HuH-7.5 (cell line): ENCODE measurements around the gene IGSF11.
"Not testable (repeated sequence)": the region's sequence is repeated elsewhere in the genome, so short reads cannot be mapped to it uniquely, and the experiment has no call there.

Experiments
- DNase-seq: peaks from one replicate; pipeline ENCODE4 v3.0.0; 2011; ENCODE audit warnings: low spot score

IGSF11 gene, protein sequence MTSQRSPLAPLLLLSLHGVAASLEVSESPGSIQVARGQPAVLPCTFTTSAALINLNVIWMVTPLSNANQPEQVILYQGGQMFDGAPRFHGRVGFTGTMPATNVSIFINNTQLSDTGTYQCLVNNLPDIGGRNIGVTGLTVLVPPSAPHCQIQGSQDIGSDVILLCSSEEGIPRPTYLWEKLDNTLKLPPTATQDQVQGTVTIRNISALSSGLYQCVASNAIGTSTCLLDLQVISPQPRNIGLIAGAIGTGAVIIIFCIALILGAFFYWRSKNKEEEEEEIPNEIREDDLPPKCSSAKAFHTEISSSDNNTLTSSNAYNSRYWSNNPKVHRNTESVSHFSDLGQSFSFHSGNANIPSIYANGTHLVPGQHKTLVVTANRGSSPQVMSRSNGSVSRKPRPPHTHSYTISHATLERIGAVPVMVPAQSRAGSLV

DNA sequence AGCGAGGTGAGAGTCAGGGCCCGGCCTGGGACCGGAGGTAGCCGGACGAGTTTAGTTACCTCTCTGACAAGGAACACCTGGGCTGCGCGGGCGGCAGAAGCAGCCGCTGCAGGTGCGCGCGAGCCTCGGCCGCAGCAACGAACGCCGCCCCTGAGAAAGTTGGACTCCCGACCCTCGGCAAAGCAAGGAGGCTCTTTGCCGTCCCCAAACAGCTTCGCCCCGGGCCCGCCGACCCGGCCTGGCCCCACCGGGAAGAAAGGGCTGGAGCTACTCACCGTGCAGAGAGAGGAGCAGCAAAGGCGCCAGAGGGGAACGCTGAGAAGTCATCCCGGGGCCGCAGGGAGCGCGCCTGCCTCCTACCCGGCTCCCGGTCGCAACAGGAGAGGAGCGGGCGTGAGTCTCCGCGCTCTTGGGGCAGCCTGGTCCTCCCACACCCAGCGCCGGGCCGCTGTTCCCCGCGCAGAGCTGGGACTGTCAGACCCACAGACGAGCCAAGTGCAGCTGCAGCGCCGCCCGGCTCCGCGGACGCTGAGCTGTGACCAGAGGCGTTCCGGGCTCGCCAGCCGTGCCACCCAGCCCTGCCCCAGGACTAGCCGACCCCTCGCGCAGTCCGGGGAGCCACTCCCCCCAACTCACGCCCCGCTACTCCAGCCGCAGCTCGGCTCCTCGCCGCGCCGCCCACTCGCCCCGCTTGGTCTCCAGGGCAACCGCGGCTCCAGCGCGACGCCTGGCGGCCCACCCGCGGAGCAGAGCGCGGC is at the start of gene IGSF11:
TSS of gene IGSF11 (minus strand) at position 591 of the 758 bp plus-strand sequence. CDS start at position 327, 264 bp downstream.
- peak; percentile 72 for DNase-seq

DNA sequence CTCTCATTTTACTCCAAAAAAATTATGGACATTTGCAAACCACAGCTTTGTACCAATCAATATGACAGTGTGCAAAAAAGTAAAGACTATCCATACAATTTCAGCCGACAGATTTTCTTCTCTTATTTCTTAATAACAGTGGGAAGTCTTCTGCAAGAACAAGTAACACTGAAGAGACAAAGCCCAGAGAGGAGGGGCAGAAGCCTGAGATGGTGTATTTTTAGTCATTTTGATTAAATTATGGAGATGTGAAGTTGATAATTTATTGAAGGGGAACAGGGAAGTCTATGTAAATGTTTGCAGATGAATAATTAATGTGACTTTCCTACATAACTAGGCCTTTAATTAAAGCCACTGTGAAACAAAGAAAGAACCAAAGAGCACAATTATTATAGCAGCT is 45.7 kb upstream of the IGSF11 start:
- DNase-seq, result no peak

DNA sequence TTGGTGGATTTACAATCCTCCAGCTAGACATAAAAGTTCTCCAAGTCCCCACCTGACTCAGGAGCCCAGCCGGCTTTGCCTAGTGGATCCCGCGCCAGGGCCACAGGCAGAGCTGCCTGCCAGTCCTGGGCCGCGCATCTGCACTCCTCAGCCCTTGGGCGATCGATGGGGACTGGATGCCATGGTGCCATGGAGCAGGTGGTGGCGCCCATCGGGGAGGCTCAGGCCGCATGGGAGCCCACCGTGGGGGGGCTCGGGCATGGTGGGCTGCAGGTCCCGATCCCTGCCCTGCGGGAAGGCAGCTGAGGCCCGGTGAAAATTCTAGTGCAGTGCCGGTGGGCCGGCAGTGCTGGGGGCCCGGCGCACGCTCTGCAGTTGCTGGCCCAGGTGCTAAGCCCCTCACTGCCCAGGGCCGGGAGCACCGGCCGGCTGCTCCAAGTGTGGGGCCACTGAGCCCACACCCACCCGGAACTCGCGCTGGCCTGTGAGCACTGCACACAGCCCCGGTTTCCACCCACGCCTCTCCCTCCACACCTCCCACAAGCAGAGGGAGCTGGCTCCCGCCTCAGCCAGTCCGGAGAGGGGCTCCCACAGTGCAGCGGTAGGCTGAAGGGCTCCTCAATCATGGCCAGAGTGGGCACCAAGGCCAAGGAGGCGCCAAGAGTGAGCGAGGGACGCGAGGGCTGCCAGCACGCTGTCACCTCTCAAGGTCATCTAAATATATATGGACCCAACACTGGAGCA is 38.8 kb upstream of the IGSF11 start:
- no peak for DNase-seq

DNA sequence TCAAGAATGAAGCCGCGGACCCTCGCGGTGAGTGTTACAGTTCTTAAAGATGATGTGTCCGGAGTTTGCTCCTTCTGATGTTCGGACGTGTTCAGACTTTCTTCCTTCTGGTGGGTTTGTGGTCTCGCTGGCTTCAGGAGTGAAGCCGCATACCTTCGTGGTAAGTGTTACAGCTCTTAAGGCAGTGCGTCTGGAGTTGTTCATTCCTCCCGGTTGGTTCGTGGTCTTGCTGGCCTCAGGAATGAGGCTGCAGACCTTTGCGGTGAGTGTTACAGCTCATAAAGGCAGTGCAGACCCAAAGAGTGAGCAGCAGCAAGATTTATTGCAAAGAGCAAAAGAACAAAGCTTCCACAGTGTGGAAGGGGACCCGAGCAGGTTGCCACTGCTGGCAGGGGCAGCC is 37.8 kb upstream of the IGSF11 start:
- DNase-seq, result not testable (repeated sequence)

DNA sequence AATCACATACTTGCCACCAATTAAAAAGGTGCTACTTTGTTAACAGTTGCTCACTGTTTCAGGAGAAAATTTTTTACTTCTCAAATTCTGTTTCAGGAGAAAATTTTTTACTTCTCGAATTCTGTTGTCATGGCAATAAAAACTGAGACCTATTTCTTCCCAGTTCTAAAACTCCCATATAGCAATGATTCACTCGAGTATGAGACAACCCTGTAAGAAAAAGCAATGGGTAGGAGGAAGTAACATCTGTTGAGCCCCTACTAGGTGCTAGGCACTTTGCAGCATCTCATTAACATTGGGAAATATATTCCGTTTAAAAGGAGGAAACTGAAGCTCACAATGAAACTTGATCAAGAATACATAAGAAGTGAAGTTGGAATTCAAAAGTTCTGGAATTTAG is 35.1 kb upstream of the IGSF11 start:
- no peak for DNase-seq

DNA sequence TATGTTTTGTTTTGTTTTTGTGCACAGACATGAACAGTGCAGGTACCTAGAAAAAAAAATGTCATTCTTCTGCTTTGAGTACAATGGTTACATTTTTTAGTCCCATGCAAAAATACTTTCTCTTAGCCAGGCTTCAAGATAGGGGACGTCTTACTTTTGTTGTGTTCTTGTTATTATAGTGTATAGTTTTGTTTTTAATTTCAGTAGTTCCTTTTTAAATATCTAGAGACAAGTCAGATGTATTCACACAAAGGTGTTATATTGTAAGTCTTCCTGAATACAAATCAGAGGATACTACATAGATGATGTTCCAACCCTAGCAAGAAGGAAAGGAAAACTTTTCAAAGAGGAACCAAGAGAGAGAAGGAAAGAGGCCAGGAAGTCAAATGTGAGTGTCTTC is 28.8 kb upstream of the IGSF11 start:
- DNase-seq, result no peak

DNA sequence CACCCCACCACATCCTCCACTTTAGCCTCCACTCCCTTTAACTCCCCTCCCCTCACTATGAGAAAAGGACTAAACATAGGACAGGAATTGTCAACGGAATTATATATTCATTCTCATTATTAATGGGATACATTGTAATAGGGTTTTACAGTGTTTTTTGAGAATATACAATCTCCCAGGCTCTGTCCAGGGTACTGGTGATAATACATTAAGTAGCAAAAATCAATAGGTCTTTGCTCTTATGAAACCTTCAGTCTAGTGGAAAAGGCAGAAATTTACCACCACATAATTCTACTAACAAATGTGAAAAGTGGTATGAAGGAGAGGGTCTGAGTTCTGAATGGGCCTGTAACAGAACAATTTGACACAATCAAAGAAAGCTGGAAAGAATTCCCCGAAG is 28.2 kb upstream of the IGSF11 start:
- no peak for DNase-seq

DNA sequence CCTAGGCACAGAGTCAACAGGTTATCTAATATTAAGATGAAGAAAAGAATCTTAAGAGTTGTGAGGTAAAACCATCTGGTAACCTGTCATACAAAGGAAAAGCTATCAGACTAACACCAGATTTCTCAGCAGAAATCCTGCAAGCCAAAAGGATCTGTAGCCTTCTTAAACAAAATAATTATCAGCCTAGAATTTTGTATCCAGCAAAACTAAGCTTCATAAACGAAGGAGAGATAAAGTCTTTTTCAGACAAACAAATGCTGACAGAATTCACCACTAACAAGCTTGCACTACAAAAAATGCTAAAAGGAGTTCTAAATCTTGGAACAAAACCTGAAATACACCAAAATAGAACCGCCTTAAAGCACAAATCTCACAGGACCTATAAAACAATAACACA is 9.9 kb upstream of the IGSF11 start:
- no peak for DNase-seq

DNA sequence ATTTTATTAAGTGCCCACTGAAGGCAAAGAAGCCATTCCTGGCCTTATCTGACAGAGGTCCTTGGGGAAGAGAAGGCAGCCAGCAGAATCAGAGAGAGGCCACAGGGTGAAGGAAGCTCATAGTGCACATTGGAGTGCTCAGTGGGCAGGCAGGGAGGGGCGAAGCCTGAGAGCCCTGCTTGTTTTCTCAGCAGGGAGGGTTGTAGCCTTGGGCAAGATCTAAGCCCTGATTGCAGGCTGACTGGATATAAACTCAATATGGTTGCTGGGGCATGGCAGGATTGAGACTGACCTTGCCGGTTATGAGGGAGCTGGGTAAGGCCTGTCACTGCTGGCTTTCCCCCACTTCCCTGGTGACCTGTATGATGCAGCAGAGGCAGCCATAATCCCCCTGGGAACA is 7.5 kb upstream of the IGSF11 start:
- DNase-seq, result no peak

DNA sequence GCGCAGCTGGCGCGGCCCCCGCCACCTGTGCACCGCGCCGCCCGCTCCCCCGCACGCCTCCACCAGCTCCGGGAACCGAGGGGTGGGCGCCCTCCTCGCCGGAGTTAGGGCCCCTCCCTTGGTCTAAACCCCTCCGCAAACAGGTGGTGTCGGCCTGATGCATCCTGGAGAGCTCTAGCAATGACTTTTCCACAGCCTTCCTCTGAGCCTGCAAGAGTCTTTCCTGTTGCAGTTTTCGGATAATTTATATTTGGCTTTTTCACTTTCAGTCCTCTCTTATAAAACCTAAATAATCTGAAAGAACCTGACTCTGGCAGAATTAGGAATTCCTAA is 334 bp upstream of the IGSF11 start:
- DNase-seq, result no peak

DNA sequence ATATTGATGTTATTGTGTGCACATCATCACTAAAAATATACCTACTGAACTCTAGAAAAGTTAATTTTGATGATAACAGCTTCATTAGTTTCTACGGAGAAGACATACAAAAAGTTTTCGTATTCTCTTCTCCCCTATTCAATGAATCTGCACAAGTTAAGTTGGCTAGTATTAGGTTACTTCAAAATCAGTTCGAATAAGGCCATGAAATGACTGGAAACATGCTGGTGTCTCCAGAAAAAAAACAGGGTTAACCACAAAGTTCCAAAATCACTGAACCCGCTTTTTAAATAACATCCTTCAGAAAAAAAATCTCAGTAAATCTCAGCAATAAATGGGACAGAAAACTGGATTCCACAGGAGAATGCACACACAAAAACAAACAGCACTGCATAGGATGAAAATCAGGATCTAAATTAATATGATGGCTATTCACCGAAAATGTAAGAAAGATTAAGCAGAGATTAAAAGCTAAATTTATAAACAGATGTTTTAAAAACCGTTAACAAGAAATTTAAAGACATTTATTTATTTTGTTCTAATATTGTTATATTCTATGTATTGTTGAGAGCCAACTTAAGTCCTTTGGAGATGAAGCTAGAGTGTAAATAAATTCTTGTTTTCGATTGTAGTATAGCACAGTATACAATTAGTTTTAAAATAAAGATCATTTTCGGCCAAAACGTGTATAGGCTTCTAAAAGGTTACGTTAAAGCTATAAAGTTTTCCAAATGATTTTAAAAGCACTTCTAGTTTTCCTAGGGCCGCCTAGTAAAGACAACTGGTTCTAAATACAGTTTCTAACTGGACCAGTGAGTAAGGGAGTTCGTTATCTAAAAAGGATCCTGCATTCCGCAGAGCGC is 1.0 kb downstream of the IGSF11 start:
- DNase-seq, result no peak

DNA sequence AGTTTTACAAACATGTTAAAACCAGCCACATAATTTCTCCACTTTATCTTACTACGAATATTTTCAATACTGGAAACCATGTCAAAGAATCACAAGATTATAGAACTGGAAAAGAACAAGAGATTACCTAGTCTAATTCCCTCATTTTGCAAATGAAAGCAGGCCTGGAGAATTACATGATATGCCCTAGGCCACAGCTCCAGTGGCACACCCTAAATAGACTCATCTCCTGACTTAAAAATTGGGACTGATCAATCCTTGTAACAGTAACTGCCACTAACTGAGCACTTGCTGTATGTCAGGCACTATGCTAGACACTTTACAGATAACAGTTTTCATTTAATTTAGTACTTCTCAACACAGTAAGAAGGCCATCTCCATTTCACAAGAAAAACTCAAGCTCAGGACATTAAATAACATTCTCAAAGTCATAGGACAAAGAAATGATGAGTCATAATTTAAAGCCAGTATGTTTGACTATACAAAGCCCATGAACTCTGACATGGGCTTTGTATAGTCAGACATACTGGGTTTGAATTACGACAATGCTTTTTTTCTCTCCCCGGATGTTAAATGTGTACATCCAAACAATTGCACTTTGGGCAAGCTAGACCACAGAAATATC is 9.4 kb downstream of the IGSF11 start:
- DNase-seq, result no peak

DNA sequence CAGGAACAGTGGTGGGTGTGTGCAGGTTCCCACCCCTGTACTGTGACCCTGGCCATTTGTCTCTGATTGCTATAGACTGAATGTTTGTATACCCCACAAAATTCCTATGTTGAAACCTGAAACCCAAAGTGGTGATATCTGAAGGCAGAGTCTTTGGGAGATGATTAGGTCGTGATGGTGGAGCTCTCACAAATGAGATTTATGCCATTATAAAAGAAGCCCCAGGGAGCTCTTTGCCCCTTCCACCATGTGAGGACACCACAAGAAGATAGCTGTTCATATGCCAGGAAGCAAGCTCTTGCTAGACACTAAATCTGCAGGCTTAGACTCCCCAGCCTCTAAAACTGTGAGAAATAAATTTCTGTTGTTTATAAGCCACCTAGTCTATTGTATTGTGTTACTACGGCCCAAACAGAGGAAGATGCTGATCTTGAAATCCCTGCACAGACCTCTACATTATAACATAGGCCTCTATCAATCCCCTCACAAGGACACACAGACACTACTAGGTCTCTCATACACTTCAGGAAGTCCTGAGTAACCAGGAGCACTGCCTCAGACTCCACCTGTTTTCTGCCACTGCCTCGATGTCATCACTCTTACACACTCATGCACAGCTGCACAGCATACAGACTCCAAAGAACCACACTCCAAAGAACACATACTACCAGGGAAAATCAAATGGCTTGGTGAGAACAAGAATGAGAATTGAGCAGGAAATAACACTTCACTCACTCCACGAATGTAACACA is 14.7 kb downstream of the IGSF11 start:
- DNase-seq, result no peak

DNA sequence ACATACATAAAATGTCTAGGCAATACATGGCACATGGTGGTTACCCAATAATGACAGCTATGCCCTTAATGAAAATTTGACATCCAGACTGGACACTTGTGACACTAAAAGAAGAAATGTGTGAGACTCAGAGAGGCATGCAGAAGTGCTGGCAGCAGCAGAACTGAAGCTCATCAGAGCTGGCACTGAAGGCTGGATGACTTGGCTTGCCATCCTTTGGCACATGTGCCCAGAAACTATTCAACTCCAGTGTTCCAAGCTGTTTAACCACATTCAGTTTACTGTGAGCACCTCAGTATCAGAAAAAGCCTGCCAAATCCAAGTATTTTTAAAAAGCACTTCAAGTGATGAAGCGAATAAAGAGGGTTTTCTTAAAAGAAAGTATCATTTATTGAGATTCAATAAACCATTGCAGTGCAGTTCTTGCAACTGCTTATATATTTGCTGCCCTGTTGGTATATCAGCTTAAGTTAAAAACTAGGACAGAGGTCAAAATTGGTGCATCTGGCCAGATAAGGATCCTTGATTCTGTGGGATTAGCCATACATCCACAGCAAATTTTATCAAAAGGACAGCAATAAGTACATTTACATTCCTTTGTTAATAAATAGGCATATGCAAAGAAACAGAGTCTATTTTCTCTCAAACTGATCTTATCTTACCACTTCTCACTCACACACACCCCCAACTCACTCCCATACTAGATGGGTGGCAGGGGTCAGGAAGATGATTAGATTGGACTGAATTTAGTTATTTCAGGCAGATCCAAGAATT is 15.8 kb downstream of the IGSF11 start:
- DNase-seq, result no peak

DNA sequence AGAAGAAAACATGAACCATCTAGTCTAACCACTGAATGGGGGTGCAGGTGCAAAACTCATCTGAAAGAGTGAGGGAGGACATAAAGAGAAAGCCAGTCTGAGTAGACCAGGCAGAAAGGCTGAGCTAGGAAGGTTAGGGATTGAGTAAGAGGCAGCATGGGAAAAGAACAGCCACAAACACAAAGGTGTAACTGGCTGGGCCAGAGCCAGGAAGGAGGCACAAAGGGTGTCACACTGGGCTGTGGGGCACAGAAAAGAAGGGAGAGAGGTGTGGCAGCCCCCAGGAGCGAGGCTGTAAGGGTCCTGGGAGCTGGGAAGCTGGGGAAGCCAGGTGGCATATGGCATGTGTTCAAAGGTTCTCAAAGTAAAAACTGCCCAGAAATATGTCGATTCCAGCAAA is 18.7 kb downstream of the IGSF11 start:
- no peak for DNase-seq

DNA sequence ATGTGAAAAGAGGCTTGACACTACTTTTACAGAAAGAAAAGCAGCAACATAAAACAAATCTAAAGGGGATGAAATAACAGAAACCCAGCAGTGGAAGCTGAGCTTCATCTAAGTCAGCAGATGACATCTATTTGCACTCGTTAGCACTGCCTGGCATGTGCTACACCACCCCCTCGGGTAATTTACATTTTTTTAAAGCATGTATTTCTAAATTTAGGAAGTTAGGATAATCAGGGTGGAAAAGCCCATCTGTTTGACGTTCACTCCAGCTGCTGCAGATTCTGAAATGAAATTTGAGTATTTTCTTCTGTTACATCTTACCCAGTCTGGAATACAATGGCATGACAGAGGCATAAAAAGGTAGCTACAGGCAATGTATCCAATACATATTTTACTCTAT is 20.7 kb downstream of the IGSF11 start:
- no peak for DNase-seq

DNA sequence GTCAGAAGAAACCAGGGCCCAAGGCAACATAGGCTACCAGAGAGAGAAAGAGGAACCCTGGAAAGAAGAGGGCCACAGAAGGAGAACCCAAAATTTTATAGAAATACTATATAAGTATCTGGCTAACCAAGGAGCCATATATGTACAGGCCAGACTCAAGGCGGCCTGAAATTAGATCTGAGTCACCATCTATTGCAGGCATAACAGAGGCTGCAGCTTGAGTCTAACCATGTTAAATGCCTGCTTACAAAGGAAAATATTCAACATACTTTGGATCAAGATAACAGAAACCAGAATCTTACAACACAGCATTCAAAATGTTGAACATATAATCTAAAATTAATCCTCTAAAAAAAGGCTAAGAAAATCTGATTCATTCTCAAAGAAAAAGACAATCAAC is 23.1 kb downstream of the IGSF11 start:
- no peak for DNase-seq

DNA sequence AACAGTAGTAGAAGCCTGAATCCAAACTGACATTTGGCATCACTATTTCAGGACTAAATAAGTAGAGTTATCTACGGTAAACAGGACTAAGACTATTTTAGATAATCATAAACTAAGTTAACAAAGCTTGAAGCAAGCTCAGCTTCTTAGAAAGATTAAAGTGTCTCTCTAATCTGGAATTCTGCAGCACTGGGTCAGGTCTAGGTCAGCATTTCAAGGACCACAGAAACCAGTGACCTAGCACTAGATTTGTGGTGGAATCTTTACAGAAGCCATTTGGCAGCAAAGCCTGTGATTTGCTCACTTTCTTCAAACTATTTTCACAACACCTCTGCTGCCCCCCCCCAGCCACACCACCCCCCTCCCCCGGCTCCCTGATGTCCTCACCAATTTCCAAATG is 37.5 kb downstream of the IGSF11 start:
- DNase-seq, result no peak

DNA sequence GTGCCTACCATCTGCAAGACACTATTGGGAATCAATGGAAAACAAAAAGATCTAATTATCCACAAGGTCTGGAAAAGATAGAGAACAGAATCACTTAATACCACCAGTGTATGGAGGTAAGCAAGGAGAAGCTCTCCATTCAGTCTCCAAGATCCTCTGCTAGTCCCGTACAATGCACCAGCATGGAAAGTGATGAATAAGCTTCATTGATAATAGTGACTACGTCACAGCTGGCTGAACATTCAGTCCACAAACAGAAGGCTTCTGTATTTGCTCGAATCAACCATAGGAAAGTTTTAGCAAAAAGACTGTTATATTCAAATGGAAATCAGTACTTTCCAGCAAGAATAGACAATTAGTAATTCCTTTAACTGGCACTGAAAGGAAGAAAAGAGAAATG is 42.9 kb downstream of the IGSF11 start:
- no peak for DNase-seq
